ENCODE results near the gene SETDB2.

Gene SETDB2

DNA sequence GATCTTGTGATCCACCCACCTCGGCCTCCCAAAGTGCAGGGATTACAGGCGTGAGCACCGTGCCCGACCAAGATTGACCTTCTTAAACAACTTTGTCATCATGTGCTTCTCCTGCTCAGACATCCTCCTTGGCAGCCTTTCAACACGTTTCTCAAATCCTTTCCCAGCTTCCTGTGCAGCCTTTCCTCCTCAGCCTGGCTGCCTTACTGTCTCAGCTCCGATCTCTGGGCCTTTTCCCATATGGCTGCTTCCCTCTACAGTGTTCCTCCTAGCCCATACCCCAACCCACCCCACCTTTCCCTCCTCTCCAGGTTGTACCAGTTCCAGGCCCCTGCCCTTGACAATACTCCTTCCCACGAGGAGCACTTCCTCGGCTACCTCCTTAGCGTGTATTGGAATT is 58.9 kb downstream of the SETDB2 start:
- Histone ChIP-seq H2AFZ (ENCODE audit: low read length) (no peak overlapping the region), H3K79me2 (ENCODE audit: insufficient read depth, low read length) (no peaks in the 10 kb centered on the region), H3K36me3 (ENCODE audit: insufficient read depth, low read length) (no peaks in the 10 kb centered on the region), H3F3A (ENCODE audit: low read depth) (no peaks in the 10 kb centered on the region), H3K9me2 (replicated peaks; ENCODE audit: low read depth, low read length) (no peaks in the 10 kb centered on the region), H3K4me3 (ENCODE audit: low read length, poor library complexity, severe bottlenecking) (no peak overlapping the region), H3K27me3 (ENCODE audit: insufficient read depth, low read length, poor library complexity, severe bottlenecking) (no peaks in the 10 kb centered on the region), H3K9me3 (ENCODE audit: insufficient read depth, low read depth, low read length) (no peaks in the 10 kb centered on the region), H3K4me1 (ENCODE audit: insufficient read depth, low read length, poor library complexity, severe bottlenecking) (no peaks in the 10 kb centered on the region), H3K9ac (ENCODE audit: low read depth, low read length, poor library complexity, severe bottlenecking) (no peak overlapping the region), H3K4me2 (ENCODE audit: low read depth, low read length, poor library complexity, severe bottlenecking) (no peak overlapping the region), H4K20me1 (ENCODE audit: insufficient read depth, low read length, poor library complexity, severe bottlenecking) (no peaks in the 10 kb centered on the region)
- TF ChIP-seq, protein P1, sequence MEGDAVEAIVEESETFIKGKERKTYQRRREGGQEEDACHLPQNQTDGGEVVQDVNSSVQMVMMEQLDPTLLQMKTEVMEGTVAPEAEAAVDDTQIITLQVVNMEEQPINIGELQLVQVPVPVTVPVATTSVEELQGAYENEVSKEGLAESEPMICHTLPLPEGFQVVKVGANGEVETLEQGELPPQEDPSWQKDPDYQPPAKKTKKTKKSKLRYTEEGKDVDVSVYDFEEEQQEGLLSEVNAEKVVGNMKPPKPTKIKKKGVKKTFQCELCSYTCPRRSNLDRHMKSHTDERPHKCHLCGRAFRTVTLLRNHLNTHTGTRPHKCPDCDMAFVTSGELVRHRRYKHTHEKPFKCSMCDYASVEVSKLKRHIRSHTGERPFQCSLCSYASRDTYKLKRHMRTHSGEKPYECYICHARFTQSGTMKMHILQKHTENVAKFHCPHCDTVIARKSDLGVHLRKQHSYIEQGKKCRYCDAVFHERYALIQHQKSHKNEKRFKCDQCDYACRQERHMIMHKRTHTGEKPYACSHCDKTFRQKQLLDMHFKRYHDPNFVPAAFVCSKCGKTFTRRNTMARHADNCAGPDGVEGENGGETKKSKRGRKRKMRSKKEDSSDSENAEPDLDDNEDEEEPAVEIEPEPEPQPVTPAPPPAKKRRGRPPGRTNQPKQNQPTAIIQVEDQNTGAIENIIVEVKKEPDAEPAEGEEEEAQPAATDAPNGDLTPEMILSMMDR (conservative IDR thresholded peaks at IDR 0.05; ENCODE audit: low read length) = no peak
- TF ChIP-seq EZH2phosphoT487 (IDR thresholded peaks at IDR 0.05; ENCODE audit: borderline replicate concordance) = no peak

DNA sequence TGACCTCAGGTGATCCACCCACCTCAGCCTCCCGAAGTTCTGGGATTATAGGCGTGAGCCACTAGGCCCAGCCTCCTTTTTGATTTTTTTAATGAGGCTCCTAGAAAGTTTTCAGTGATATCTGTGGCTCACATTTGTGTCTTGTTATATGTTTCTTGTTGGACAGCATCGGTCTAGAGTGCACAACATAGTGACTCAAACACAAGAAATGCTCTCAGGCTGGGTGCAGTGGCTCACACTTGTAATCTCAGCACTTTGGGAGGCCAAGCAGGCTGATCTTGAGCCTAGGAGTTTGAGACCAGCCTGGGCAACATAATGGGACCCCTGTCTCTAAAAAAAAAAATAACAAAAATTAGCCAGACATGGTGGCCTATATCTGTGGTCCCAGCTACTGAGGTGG is 59.9 kb downstream of the SETDB2 start:
- Histone ChIP-seq H3K4me2 (ENCODE audit: low read depth, low read length, poor library complexity, severe bottlenecking) (no peak overlapping the region), H4K20me1 (ENCODE audit: insufficient read depth, low read length, poor library complexity, severe bottlenecking) (no peaks in the 10 kb centered on the region), H3K36me3 (ENCODE audit: insufficient read depth, low read length) (no peaks in the 10 kb centered on the region), H3K4me1 (ENCODE audit: insufficient read depth, low read length, poor library complexity, severe bottlenecking) (no peaks in the 10 kb centered on the region), H3K4me3 (ENCODE audit: low read length, poor library complexity, severe bottlenecking) (no peak overlapping the region), H3K9me2 (replicated peaks; ENCODE audit: low read depth, low read length) (no peaks in the 10 kb centered on the region), H3K9me3 (ENCODE audit: insufficient read depth, low read depth, low read length) (no peaks in the 10 kb centered on the region), H2AFZ (ENCODE audit: low read length) (no peak overlapping the region), H3K79me2 (ENCODE audit: insufficient read depth, low read length) (no peaks in the 10 kb centered on the region), H3K9ac (ENCODE audit: low read depth, low read length, poor library complexity, severe bottlenecking) (no peak overlapping the region), H3F3A (ENCODE audit: low read depth) (no peaks in the 10 kb centered on the region), H3K27me3 (ENCODE audit: insufficient read depth, low read length, poor library complexity, severe bottlenecking) (no peaks in the 10 kb centered on the region)
- no peak for TF ChIP-seq EZH2phosphoT487 (IDR thresholded peaks at IDR 0.05; ENCODE audit: borderline replicate concordance)

- Histone ChIP-seq H3K4me2 (ENCODE audit: low read depth, low read length, poor library complexity, severe bottlenecking) (no peak overlapping the region), H4K20me1 (ENCODE audit: insufficient read depth, low read length, poor library complexity, severe bottlenecking) (no peaks in the 10 kb centered on the region), H3F3A (ENCODE audit: low read depth) (no peaks in the 10 kb centered on the region), H2AFZ (ENCODE audit: low read length) (no peak overlapping the region), H3K36me3 (ENCODE audit: insufficient read depth, low read length) (no peaks in the 10 kb centered on the region), H3K4me1 (ENCODE audit: insufficient read depth, low read length, poor library complexity, severe bottlenecking) (no peaks in the 10 kb centered on the region), H3K9ac (ENCODE audit: low read depth, low read length, poor library complexity, severe bottlenecking) (no peak overlapping the region), H3K9me3 (ENCODE audit: insufficient read depth, low read depth, low read length) (no peaks in the 10 kb centered on the region), H3K27me3 (ENCODE audit: insufficient read depth, low read length, poor library complexity, severe bottlenecking) (no peaks in the 10 kb centered on the region), H3K79me2 (ENCODE audit: insufficient read depth, low read length) (no peaks in the 10 kb centered on the region), H3K9me2 (replicated peaks; ENCODE audit: low read depth, low read length) (no peaks in the 10 kb centered on the region), H3K4me3 (ENCODE audit: low read length, poor library complexity, severe bottlenecking) (no peak overlapping the region)
- TF ChIP-seq, protein P1 (conservative IDR thresholded peaks at IDR 0.05; ENCODE audit: low read length) = no peak
- TF ChIP-seq EZH2phosphoT487 (IDR thresholded peaks at IDR 0.05; ENCODE audit: borderline replicate concordance) = no peak
These were observed 68.5 kb downstream of the SETDB2 start for GRCh38 chr13:49512578-49512977.

DNA sequence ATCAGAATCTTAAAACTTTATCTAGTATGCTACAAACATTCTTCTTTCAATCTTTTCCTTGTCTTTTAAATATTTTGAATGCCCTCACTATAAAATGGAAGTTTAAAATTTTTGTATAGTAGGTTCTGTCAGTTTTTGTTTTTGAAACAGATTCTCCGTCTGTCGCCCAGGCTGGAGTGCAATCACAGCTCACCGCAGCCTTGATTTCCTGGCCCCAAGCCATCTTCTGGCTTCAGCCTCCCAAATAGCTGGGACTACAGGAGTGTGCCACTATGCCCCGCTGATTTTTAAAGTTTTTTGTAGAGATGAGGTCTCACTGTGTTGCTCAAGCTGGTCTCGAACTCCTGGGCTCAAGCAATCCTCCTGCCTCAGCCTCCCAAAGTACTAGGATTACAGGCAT is 72.4 kb downstream of the SETDB2 start:
- no peaks in the 10 kb centered on the region for H3K27me3 ChIP-seq (ENCODE audit: insufficient read depth, low read length, poor library complexity, severe bottlenecking)
- H4K20me1 ChIP-seq (ENCODE audit: insufficient read depth, low read length, poor library complexity, severe bottlenecking) = no peaks in the 10 kb centered on the region
- no peak overlapping the region for H3K9ac ChIP-seq (ENCODE audit: low read depth, low read length, poor library complexity, severe bottlenecking)
- no peaks in the 10 kb centered on the region for H3K9me3 ChIP-seq (ENCODE audit: insufficient read depth, low read depth, low read length)
- no peaks in the 10 kb centered on the region for H3F3A ChIP-seq (ENCODE audit: low read depth)
- H3K9me2 ChIP-seq (replicated peaks; ENCODE audit: low read depth, low read length) = no peaks in the 10 kb centered on the region
- no peak overlapping the region for H2AFZ ChIP-seq (ENCODE audit: low read length)
- no peak overlapping the region for H3K4me3 ChIP-seq (ENCODE audit: low read length, poor library complexity, severe bottlenecking)
- TF ChIP-seq EZH2phosphoT487 (IDR thresholded peaks at IDR 0.05; ENCODE audit: borderline replicate concordance) = no peak
- TF ChIP-seq, protein P1 (conservative IDR thresholded peaks at IDR 0.05; ENCODE audit: low read length) = no peak
- H3K79me2 ChIP-seq (ENCODE audit: insufficient read depth, low read length) = no peaks in the 10 kb centered on the region
- H3K36me3 ChIP-seq (ENCODE audit: insufficient read depth, low read length) = peaks cover 3% of the 10 kb centered on the region; the same call in 1 of the 2 replicates
- no peaks in the 10 kb centered on the region for H3K4me1 ChIP-seq (ENCODE audit: insufficient read depth, low read length, poor library complexity, severe bottlenecking)
- no peak overlapping the region for H3K4me2 ChIP-seq (ENCODE audit: low read depth, low read length, poor library complexity, severe bottlenecking)
